ENCODE measurements around the gene EHD1. TPM values are rescaled to one million over a fixed set of nuclear protein-coding genes. Genes with fewer than 3 reads are reported as not detected.

Gene EHD1
- total and polyA plus RNA-seq, 2 donors (not counting 1 experiment from before 2014, with no cell fraction given) = 71.3 to 240 TPM

- Histone ChIP-seq H3K27ac (ENCODE audit: insufficient read depth, low read length) (no peak overlapping the region), H4K20me1 (ENCODE audit: control insufficient read depth, extremely low read depth, insufficient read depth, low read length) (no peaks in the 10 kb centered on the region), H3K4me2 (ENCODE audit: extremely low read depth, insufficient read depth, low read length) (no peak overlapping the region), H3K9ac (ENCODE audit: insufficient read depth, low read length) (no peak overlapping the region), H3K4me3 (replicated peaks in 1 of 4; ENCODE audit: control extremely low read depth in 1 of 4, insufficient read depth in 1 of 4, low read depth in 3 of 4, low read length in 4 of 4) (no peak overlapping the region), H3K36me3 (ENCODE audit: control insufficient read depth, insufficient read depth, low read length) (peaks cover 18% of the 10 kb centered on the region), H3K9me3 (ENCODE audit: control insufficient read depth, insufficient read depth, low read depth, low read length) (no peaks in the 10 kb centered on the region), H3K27me3 (ENCODE audit: control insufficient read depth, insufficient read depth, low read length) (no peaks in the 10 kb centered on the region), H3K4me1 (ENCODE audit: control insufficient read depth, extremely low read depth, insufficient read depth, low read length) (no peaks in the 10 kb centered on the region), H2AFZ (ENCODE audit: low read length) (no peak overlapping the region), H3K79me2 (ENCODE audit: control insufficient read depth, insufficient read depth, low read length) (no peaks in the 10 kb centered on the region)
- no peak for TF ChIP-seq CTCF (conservative IDR thresholded peaks at IDR 0.05 in 1 of 2, IDR thresholded peaks at IDR 0.05 in 1 of 2; ENCODE audit: low read depth in 1 of 2, low read length in 2 of 2)
- no peak for TF ChIP-seq EZH2 (IDR thresholded peaks at IDR 0.05; ENCODE audit: low read length, missing control alignments)
- no peak for DNase-seq (ENCODE audit: low read depth in 2 of 2)
Observed at GRCh38 chr11:64898541-64898940, 20.1 kb upstream of the EHD1 start.

GRCh38 chr11:64898076-64898445 lies 19.6 kb upstream of the EHD1 start:
- Histone ChIP-seq H3K36me3 (ENCODE audit: control insufficient read depth, insufficient read depth, low read length) (peaks cover 18% of the 10 kb centered on the region), H3K27ac (ENCODE audit: insufficient read depth, low read length) (no peak overlapping the region), H3K79me2 (ENCODE audit: control insufficient read depth, insufficient read depth, low read length) (no peaks in the 10 kb centered on the region), H3K9ac (ENCODE audit: insufficient read depth, low read length) (no peak overlapping the region), H3K4me3 (replicated peaks in 1 of 4; ENCODE audit: control extremely low read depth in 1 of 4, insufficient read depth in 1 of 4, low read depth in 3 of 4, low read length in 4 of 4) (no peak overlapping the region), H3K4me1 (ENCODE audit: control insufficient read depth, extremely low read depth, insufficient read depth, low read length) (no peaks in the 10 kb centered on the region), H4K20me1 (ENCODE audit: control insufficient read depth, extremely low read depth, insufficient read depth, low read length) (no peaks in the 10 kb centered on the region), H3K9me3 (ENCODE audit: control insufficient read depth, insufficient read depth, low read depth, low read length) (no peaks in the 10 kb centered on the region), H3K27me3 (ENCODE audit: control insufficient read depth, insufficient read depth, low read length) (no peaks in the 10 kb centered on the region), H2AFZ (ENCODE audit: low read length) (no peak overlapping the region), H3K4me2 (ENCODE audit: extremely low read depth, insufficient read depth, low read length) (no peak overlapping the region)
- no peak for DNase-seq (ENCODE audit: low read depth in 2 of 2)
- TF ChIP-seq CTCF (conservative IDR thresholded peaks at IDR 0.05 in 1 of 2, IDR thresholded peaks at IDR 0.05 in 1 of 2; ENCODE audit: low read depth in 1 of 2, low read length in 2 of 2) = no peak
- TF ChIP-seq EZH2 (IDR thresholded peaks at IDR 0.05; ENCODE audit: low read length, missing control alignments) = no peak

GRCh38 chr11:64897381-64898075 lies 19.1 kb upstream of the EHD1 start:
- Histone ChIP-seq H4K20me1 (ENCODE audit: control insufficient read depth, extremely low read depth, insufficient read depth, low read length) (no peaks in the 10 kb centered on the region), H2AFZ (ENCODE audit: low read length) (no peak overlapping the region), H3K4me2 (ENCODE audit: extremely low read depth, insufficient read depth, low read length) (no peak overlapping the region), H3K4me3 (replicated peaks in 1 of 4; ENCODE audit: control extremely low read depth in 1 of 4, insufficient read depth in 1 of 4, low read depth in 3 of 4, low read length in 4 of 4) (no peak overlapping the region), H3K9me3 (ENCODE audit: control insufficient read depth, insufficient read depth, low read depth, low read length) (no peaks in the 10 kb centered on the region), H3K9ac (ENCODE audit: insufficient read depth, low read length) (no peak overlapping the region), H3K27me3 (ENCODE audit: control insufficient read depth, insufficient read depth, low read length) (no peaks in the 10 kb centered on the region), H3K36me3 (ENCODE audit: control insufficient read depth, insufficient read depth, low read length) (peaks cover 15% of the 10 kb centered on the region), H3K79me2 (ENCODE audit: control insufficient read depth, insufficient read depth, low read length) (no peaks in the 10 kb centered on the region), H3K27ac (ENCODE audit: insufficient read depth, low read length) (no peak overlapping the region), H3K4me1 (ENCODE audit: control insufficient read depth, extremely low read depth, insufficient read depth, low read length) (no peaks in the 10 kb centered on the region)
- DNase-seq (ENCODE audit: low read depth in 2 of 2) = no peak
- no peak for TF ChIP-seq CTCF (conservative IDR thresholded peaks at IDR 0.05 in 1 of 2, IDR thresholded peaks at IDR 0.05 in 1 of 2; ENCODE audit: low read depth in 1 of 2, low read length in 2 of 2)
- TF ChIP-seq EZH2 (IDR thresholded peaks at IDR 0.05; ENCODE audit: low read length, missing control alignments) = no peak

Measured in fibroblast of lung (primary cell).